ENCODE data around the gene ZNF282.
"Not testable (repeated sequence)": the region's sequence is repeated elsewhere in the genome, so short reads cannot be mapped to it uniquely, and the experiment has no call there.

ZNF282 gene

GRCh38 chr7:149261829-149262617, 66.7 kb downstream of the ZNF282 start, which contains the start of gene ZNF783:
ZNF783 (plus strand) TSS chr7:149262196; CDS start chr7:149262334, 138 bp downstream.
- DNase-seq: peak; percentile 39

- DNase-seq: no peak
Measured at GRCh38 chr7:149266451-149266850, 71.1 kb downstream of the ZNF282 start.

- DNase-seq: no peak
Measured at GRCh38 chr7:149267733-149268132, 72.4 kb downstream of the ZNF282 start.

- not testable (repeated sequence) for DNase-seq
Measured at GRCh38 chr7:149274424-149274823, 79.1 kb downstream of the ZNF282 start.
